HG03439 (cell line): ENCODE results near the gene THEMIS.
"Not testable (repeated sequence)": the region's sequence is repeated elsewhere in the genome, so short reads cannot be mapped to it uniquely, and the experiment has no call there.

Source experiments
- ATAC-seq: cut with Tn5 transposase; IDR thresholded peaks from one replicate; pipeline ENCODE4 v1.9.1; 2021; ENCODE audit warnings: mild to moderate bottlenecking, moderate library complexity; ENCODE audit not compliant: unreplicated experiment

Gene THEMIS

GRCh38 chr6:127738423-127738822 lies 162.4 kb downstream of the THEMIS start:
- ATAC-seq = no peak

GRCh38 chr6:127737768-127738167 lies 163.1 kb downstream of the THEMIS start:
- ATAC-seq = no peak

- ATAC-seq = peak; percentile 93
These were observed 163.8 kb downstream of the THEMIS start for GRCh38 chr6:127737009-127737486.

- ATAC-seq = no peak
These were observed 167.9 kb downstream of the THEMIS start for GRCh38 chr6:127732927-127733326.

- ATAC-seq = no peak
These were observed 173.5 kb downstream of the THEMIS start for GRCh38 chr6:127727260-127727953.

- ATAC-seq = no peak
These were observed 175.0 kb downstream of the THEMIS start for GRCh38 chr6:127725821-127726220.

- ATAC-seq = no peak
These were observed 182.2 kb downstream of the THEMIS start for GRCh38 chr6:127718694-127719093.

GRCh38 chr6:127717384-127717783 lies 183.5 kb downstream of the THEMIS start:
- no peak for ATAC-seq

GRCh38 chr6:127716465-127716864 lies 184.4 kb downstream of the THEMIS start:
- no peak for ATAC-seq

GRCh38 chr6:127710668-127711067 lies 190.2 kb downstream of the THEMIS start:
- no peak for ATAC-seq

GRCh38 chr6:127706216-127706615 lies 194.6 kb downstream of the THEMIS start:
- ATAC-seq = no peak

GRCh38 chr6:127695108-127695507 lies 205.8 kb downstream of the THEMIS start:
- no peak for ATAC-seq

GRCh38 chr6:127691146-127691545 lies 209.7 kb downstream of the THEMIS start:
- no peak for ATAC-seq

- ATAC-seq = no peak
These were observed 210.3 kb downstream of the THEMIS start for GRCh38 chr6:127690588-127690987.

- ATAC-seq = no peak
These were observed 210.8 kb downstream of the THEMIS start for GRCh38 chr6:127690092-127690491.

- ATAC-seq = not testable (repeated sequence)
These were observed 213.4 kb downstream of the THEMIS start for GRCh38 chr6:127687490-127687889.

- ATAC-seq = no peak
These were observed 214.8 kb downstream of the THEMIS start for GRCh38 chr6:127686084-127686483.

GRCh38 chr6:127684501-127684900 lies 216.4 kb downstream of the THEMIS start:
- ATAC-seq = no peak
